ENCODE data around the gene ZC3H12D.

GRCh38 chr6:149489967-149490366 lies 5.2 kb upstream of the ZC3H12D start:
- TF ChIP-seq CTCF (IDR thresholded peaks at IDR 0.05): no peak
- no peak for TF ChIP-seq POLR2A (IDR thresholded peaks at IDR 0.05)

All from thyroid gland (tissue), 4 donors.